ENCODE data around the gene TEAD1.

Gene TEAD1

DNA sequence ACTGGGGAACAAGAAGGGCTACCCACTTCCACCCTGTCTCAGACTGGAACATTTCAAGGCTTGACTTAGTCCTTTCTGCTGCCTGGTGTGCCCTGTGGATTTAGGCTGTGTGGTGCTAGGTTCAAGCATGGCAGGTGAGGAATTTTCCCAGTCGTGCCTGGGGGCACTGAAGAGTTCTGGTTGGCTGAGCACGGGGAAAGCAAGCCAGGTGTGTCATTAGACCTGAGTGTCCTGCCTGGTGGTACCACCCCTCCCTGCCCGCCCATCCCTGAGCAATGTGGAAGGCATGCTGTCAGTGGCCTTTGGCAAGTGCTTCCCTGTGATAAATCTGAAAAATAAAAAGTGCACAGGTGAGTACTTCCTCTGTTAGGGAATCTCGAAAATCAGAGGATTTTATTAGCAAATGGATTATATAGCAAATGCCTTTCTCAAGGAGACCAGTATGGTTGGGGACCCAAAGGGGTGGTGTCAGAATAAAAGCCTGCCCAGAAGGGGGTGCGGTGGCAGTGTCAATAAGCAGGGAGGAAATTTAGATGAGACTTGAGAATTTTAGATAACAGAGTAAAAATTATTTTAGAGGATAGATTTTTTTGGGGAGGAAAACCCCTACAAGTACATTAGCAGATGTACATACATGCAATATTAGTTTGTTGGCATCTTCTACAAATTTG, 22.8 kb downstream of the TEAD1 start:
- DNase-seq (ENCODE audit: extremely low read depth, low read depth): no peak
- TF ChIP-seq, protein P1, sequence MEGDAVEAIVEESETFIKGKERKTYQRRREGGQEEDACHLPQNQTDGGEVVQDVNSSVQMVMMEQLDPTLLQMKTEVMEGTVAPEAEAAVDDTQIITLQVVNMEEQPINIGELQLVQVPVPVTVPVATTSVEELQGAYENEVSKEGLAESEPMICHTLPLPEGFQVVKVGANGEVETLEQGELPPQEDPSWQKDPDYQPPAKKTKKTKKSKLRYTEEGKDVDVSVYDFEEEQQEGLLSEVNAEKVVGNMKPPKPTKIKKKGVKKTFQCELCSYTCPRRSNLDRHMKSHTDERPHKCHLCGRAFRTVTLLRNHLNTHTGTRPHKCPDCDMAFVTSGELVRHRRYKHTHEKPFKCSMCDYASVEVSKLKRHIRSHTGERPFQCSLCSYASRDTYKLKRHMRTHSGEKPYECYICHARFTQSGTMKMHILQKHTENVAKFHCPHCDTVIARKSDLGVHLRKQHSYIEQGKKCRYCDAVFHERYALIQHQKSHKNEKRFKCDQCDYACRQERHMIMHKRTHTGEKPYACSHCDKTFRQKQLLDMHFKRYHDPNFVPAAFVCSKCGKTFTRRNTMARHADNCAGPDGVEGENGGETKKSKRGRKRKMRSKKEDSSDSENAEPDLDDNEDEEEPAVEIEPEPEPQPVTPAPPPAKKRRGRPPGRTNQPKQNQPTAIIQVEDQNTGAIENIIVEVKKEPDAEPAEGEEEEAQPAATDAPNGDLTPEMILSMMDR (IDR thresholded peaks at IDR 0.05; ENCODE audit: low read depth, low read length): no peak

DNA sequence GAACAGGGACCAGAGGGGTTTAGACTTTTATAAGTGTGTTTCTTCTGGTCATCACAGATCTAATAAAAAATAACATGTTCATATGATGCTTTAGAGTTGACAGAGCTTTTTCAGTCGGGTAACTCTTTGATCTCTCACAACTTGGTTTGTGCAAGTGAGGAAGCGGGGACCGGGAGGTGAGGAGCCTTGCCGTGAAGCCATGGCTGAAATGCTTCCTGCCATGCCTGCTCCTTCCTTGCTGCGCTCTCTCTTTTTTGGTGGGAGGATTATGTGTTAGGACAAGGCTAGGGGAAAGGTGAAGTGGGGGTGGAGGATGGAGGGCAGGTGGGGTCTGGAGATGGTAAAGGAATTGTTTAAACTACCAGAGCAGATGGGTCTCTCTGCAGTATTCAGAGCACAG, 23.8 kb downstream of the TEAD1 start:
- DNase-seq (ENCODE audit: extremely low read depth, low read depth): no peak
- TF ChIP-seq, protein P1 (IDR thresholded peaks at IDR 0.05; ENCODE audit: low read depth, low read length): no peak

DNA sequence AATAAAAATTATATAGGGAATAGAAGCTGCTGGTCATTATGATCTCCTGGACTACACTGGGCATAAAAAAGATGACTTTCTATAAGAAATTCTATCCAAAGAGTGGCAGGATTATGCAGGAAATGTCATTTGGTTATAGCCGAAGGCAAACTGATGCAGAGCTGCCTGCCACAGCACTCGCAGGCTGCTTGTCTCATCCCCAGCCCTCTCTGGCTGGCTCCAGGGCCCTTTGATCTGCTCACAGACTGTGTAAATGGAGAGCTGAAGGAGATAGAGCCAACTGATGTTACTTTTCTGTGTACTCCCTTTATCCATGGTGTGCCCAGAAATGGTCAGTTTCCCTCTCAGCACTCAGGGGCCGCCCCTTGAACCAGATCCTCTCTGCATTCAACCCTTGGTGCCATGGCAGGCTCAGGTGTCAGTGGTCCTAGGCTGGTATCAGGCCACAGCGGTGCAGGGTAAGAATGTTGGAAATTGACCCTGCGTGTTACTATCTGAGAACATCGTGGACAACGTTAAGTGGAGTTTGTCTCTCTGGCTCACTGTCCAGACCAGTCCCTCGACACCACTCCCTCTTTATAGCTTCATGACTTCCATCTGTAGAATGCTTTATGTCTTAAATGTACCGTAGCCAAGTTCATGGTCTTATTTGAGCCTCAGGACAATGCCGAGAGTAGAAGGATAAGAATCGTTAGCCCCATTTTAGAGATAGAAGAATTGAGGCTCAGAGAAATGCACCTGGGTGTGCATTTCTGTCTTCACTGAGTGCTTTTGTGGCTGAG, 27.8 kb downstream of the TEAD1 start:
- DNase-seq (ENCODE audit: extremely low read depth, low read depth): no peak
- TF ChIP-seq, protein P1 (IDR thresholded peaks at IDR 0.05; ENCODE audit: low read depth, low read length): no peak

DNA sequence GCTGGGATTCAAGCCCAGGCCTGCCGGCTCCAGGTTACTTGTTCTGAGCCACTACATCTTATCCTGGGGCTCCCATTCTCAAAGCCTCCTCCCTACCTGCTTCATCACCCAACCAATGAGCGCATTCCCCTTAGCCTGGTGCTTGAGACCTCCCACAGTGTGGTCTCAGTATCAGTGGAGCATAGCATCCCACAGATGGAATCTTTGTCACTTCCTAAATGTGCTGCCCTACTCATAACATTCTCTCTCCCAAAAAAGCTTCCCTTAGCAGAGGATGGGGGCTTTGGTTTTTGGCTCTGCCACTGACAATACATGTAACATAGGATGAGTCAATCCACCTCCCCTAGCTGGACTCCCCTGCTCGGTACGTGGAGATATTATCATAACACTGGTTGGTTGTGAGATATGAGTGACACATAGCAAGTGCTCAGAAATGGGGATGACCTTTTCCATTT, 28.8 kb downstream of the TEAD1 start:
- TF ChIP-seq, protein P1 (IDR thresholded peaks at IDR 0.05; ENCODE audit: low read depth, low read length): no peak
- DNase-seq (ENCODE audit: extremely low read depth, low read depth): no peak

DNA sequence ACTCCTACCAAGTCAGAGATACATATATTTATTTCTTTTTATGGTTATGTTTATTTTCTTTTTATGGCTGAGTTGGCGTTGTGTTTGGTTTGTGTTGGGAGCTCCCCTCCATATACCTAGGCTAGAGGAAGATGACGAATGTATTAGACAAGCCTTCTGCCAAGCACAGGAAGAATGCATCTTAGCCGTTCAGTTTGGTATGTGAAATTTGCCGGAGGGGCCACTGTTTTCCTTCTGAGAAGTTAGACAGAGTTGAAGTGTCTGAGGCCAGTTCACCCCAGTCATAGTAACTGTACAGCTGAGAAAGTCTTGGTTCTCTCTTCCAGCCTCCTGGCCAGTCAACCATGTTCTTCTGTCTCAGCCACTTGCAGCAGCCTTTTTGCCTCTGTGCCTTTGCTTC, 29.8 kb downstream of the TEAD1 start:
- TF ChIP-seq, protein P1 (IDR thresholded peaks at IDR 0.05; ENCODE audit: low read depth, low read length): no peak
- no peak for DNase-seq (ENCODE audit: extremely low read depth, low read depth)

DNA sequence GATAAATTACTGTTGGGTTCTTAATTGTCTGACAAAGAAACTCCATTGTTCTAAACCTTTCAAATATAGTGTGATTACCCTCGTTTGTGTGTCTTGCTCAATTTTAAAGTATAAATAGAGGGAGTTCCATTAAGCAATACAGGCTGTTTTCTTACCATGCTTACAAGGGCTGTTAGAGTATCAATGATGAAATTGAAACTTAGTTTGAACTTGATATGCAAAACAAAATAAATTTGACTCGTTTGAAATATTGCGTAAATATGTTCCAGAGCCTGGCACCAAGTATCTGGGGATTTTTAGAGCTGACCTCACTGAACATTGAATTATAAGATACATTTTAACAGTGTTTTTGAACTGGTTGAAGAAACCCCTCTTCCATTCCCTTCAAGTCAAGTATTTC, 31.7 kb downstream of the TEAD1 start:
- TF ChIP-seq, protein P1 (IDR thresholded peaks at IDR 0.05; ENCODE audit: low read depth, low read length): no peak

More for the DNA sequence above, 31.7 kb downstream of the TEAD1 start:
- DNase-seq (ENCODE audit: extremely low read depth, low read depth): no peak
